Smooth muscle cell (in vitro differentiated cells): ENCODE measurements around the gene CD24. TPM values are rescaled to one million over a fixed set of nuclear protein-coding genes. Genes with fewer than 3 reads are reported as not detected.
"Not testable (repeated sequence)": the region's sequence is repeated elsewhere in the genome, so short reads cannot be mapped to it uniquely, and the experiment has no call there.

Experiments
- DNase-seq: peaks from one replicate; lab custom pipeline; 2025; ENCODE audit not compliant: unreplicated experiment; lab: John Stamatoyannopoulos, UW
- H2AFZ ChIP-seq: fragments of 200-600 bp; sonication (generic); 2 replicates; pipeline ENCODE4 v1.6.0; 2016; ENCODE audit warnings: antibody characterized with exemption, low read depth, mild to moderate bottlenecking
- H3F3A ChIP-seq: fragments of 200-600 bp; sonication (generic); 2 replicates; pipeline ENCODE4 v1.6.0; 2017; ENCODE audit warnings: antibody characterized with exemption, low read depth
- H3K27ac ChIP-seq: fragments of 200-600 bp; sonication (generic); 2 replicates; pipeline ENCODE4 v1.5.1; 2016; ENCODE audit warnings: low read depth, mild to moderate bottlenecking
- H3K27me3 ChIP-seq: fragments of 200-600 bp; sonication (generic); 2 replicates; pipeline ENCODE4 v1.6.1; 2016; ENCODE audit warnings: low read depth, mild to moderate bottlenecking
- H3K36me3 ChIP-seq: fragments of 200-600 bp; sonication (generic); 2 replicates; pipeline ENCODE4 v1.5.1; 2016; ENCODE audit warnings: low read depth
- H3K4me1 ChIP-seq: fragments of 200-600 bp; sonication (generic); 2 replicates; pipeline ENCODE4 v1.5.1; 2016; ENCODE audit warnings: low read depth
- H3K4me2 ChIP-seq: fragments of 200-600 bp; sonication (generic); 2 replicates; pipeline ENCODE4 v1.6.0; 2016; ENCODE audit warnings: mild to moderate bottlenecking
- H3K4me3 ChIP-seq: fragments of 200-600 bp; sonication (generic); 2 replicates; pipeline ENCODE4 v1.5.1; 2016; ENCODE audit warnings: mild to moderate bottlenecking
- H3K79me2 ChIP-seq: fragments of 200-600 bp; sonication (generic); 2 replicates; pipeline ENCODE4 v1.6.0; 2016; ENCODE audit warnings: low read depth, mild to moderate bottlenecking
- H3K9ac ChIP-seq: fragments of 200-600 bp; sonication (generic); 2 replicates; pipeline ENCODE4 v1.6.0; 2016; ENCODE audit warnings: low read depth
- H3K9me3 ChIP-seq: fragments of 200-600 bp; sonication (generic); replicated peaks from 2 replicates; pipeline ENCODE4 v1.5.1; 2016; ENCODE audit warnings: low read depth
- H4K20me1 ChIP-seq: fragments of 200-600 bp; sonication (generic); 2 replicates; pipeline ENCODE4 v1.6.0; 2016; ENCODE audit warnings: low read depth
- WGBS: methylation state at CpG from one replicate; pipeline ENCODE4 v1.1.7; 2016; ENCODE audit warnings: low lambda C conversion rate; 5-methylcytosine and 5-hydroxymethylcytosine counted together
- polyA plus RNA-seq: library from polyadenylated mRNA; unstranded; fragments of >200 nt; fragmentation: Nextera tagmentation; extraction: Ambion mirVana; gene quantifications from 2 replicates; pipeline ENCODE4 v1.2.1, GENCODE V29; 2016
- total RNA-seq: library from RNA; depleted of rRNA; stranded (reverse); fragments of >200 nt; gene quantifications from 2 replicates; pipeline ENCODE4 v1.2.3, GENCODE V29; 2014
- TF ChIP-seq, protein P1 (sequence below): fragments of 200-600 bp; sonication (generic); IDR thresholded peaks from 2 replicates; pipeline ENCODE4 v1.5.1; 2017; ENCODE audit warnings: borderline replicate concordance, mild to moderate bottlenecking, antibody characterized with exemption; ENCODE audit not compliant: insufficient read depth, poor library complexity, severe bottlenecking

Gene CD24
- 298 and 377 TPM in 2 replicates for total RNA-seq
- polyA plus RNA-seq = 46.7 and 204 TPM in 2 replicates

GRCh38 chr6:106974336-106974998 lies at the start of gene CD24:
Gene CD24, minus strand, starts transcription at chr6:106974729. Its CDS starts 83 bp downstream, at chr6:106974646.
- Histone ChIP-seq H3K9me3 (no peaks in the 10 kb centered on the region), H3K27ac (peak within 1 kb of the TSS; percentile 44), H3F3A (no peaks in the 10 kb centered on the region), H2AFZ (peak within 1 kb of the TSS; percentile 75), H4K20me1 (peaks cover 24% of the 10 kb centered on the region), H3K9ac (peak within 1 kb of the TSS; percentile 56), H3K4me2 (peak within 1 kb of the TSS; percentile 95), H3K79me2 (peaks cover 5% of the 10 kb centered on the region), H3K4me1 (peaks cover 4% of the 10 kb centered on the region), H3K27me3 (peaks cover 56% of the 10 kb centered on the region), H3K36me3 (no peaks in the 10 kb centered on the region), H3K4me3 (peak within 1 kb of the TSS; percentile 70)
- DNase-seq = no peak
- TF ChIP-seq, protein P1, sequence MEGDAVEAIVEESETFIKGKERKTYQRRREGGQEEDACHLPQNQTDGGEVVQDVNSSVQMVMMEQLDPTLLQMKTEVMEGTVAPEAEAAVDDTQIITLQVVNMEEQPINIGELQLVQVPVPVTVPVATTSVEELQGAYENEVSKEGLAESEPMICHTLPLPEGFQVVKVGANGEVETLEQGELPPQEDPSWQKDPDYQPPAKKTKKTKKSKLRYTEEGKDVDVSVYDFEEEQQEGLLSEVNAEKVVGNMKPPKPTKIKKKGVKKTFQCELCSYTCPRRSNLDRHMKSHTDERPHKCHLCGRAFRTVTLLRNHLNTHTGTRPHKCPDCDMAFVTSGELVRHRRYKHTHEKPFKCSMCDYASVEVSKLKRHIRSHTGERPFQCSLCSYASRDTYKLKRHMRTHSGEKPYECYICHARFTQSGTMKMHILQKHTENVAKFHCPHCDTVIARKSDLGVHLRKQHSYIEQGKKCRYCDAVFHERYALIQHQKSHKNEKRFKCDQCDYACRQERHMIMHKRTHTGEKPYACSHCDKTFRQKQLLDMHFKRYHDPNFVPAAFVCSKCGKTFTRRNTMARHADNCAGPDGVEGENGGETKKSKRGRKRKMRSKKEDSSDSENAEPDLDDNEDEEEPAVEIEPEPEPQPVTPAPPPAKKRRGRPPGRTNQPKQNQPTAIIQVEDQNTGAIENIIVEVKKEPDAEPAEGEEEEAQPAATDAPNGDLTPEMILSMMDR = no peak
- 0% methylated on average over 10 of the region's 73 CpGs for WGBS

GRCh38 chr6:107021446-107022185 lies 47.1 kb upstream of the CD24 start:
- H3F3A ChIP-seq = no peaks in the 10 kb centered on the region
- no peaks in the 10 kb centered on the region for H3K27me3 ChIP-seq
- no peaks in the 10 kb centered on the region for H4K20me1 ChIP-seq
- WGBS = 88% methylated on average over 1 of the region's 1 CpG
- H3K9me3 ChIP-seq = no peaks in the 10 kb centered on the region
- H3K79me2 ChIP-seq = no peaks in the 10 kb centered on the region
- TF ChIP-seq, protein P1 = no peak
- H3K4me2 ChIP-seq = no peak overlapping the region
- no peaks in the 10 kb centered on the region for H3K4me1 ChIP-seq
- H2AFZ ChIP-seq = no peak overlapping the region
- no peaks in the 10 kb centered on the region for H3K36me3 ChIP-seq
- H3K9ac ChIP-seq = no peak overlapping the region
- no peak overlapping the region for H3K27ac ChIP-seq
- no peak for DNase-seq
- H3K4me3 ChIP-seq = no peak overlapping the region

GRCh38 chr6:107020239-107020638 lies 45.7 kb upstream of the CD24 start:
- Histone ChIP-seq H3K27ac (no peak overlapping the region), H3K9me3 (no peaks in the 10 kb centered on the region), H3K36me3 (no peaks in the 10 kb centered on the region), H2AFZ (no peak overlapping the region), H3K4me1 (no peaks in the 10 kb centered on the region), H3K79me2 (no peaks in the 10 kb centered on the region), H3K4me3 (no peak overlapping the region), H3K9ac (no peak overlapping the region), H4K20me1 (no peaks in the 10 kb centered on the region), H3F3A (no peaks in the 10 kb centered on the region), H3K27me3 (no peaks in the 10 kb centered on the region), H3K4me2 (no peak overlapping the region)
- TF ChIP-seq, protein P1 = no peak
- no peak for DNase-seq
- 86% methylated on average over 4 of the region's 4 CpGs for WGBS

GRCh38 chr6:107019628-107020027 lies 45.1 kb upstream of the CD24 start:
- not testable (repeated sequence) for H2AFZ ChIP-seq, H3K36me3 ChIP-seq, H3K4me1 ChIP-seq, H3K4me3 ChIP-seq, H4K20me1 ChIP-seq, H3K4me2 ChIP-seq, H3K9ac ChIP-seq, H3K27me3 ChIP-seq, H3K27ac ChIP-seq, H3K9me3 ChIP-seq, DNase-seq, H3F3A ChIP-seq, H3K79me2 ChIP-seq
- WGBS = 96% methylated on average over 8 of the region's 8 CpGs
